DOHH2 (cell line): Measurements from ENCODE around the gene TLCD2.

Experiments used
- EZH2phosphoT487 ChIP-seq: fragments of 200-600 bp; sonication (generic); IDR thresholded peaks from 2 replicates; pipeline ENCODE4 v1.6.1; 2017; ENCODE audit warnings: borderline replicate concordance, mild to moderate bottlenecking, antibody characterized with exemption, low read length, moderate library complexity, mixed read lengths
- TF ChIP-seq, protein P1 (sequence below): fragments of 200-600 bp; sonication (generic); IDR thresholded peaks from one replicate; pipeline ENCODE4 v1.5.1; 2014; ENCODE audit warnings: antibody characterized with exemption, mild to moderate bottlenecking, low read depth, low read length; ENCODE audit not compliant: poor library complexity, severe bottlenecking

- TF ChIP-seq, protein P1, sequence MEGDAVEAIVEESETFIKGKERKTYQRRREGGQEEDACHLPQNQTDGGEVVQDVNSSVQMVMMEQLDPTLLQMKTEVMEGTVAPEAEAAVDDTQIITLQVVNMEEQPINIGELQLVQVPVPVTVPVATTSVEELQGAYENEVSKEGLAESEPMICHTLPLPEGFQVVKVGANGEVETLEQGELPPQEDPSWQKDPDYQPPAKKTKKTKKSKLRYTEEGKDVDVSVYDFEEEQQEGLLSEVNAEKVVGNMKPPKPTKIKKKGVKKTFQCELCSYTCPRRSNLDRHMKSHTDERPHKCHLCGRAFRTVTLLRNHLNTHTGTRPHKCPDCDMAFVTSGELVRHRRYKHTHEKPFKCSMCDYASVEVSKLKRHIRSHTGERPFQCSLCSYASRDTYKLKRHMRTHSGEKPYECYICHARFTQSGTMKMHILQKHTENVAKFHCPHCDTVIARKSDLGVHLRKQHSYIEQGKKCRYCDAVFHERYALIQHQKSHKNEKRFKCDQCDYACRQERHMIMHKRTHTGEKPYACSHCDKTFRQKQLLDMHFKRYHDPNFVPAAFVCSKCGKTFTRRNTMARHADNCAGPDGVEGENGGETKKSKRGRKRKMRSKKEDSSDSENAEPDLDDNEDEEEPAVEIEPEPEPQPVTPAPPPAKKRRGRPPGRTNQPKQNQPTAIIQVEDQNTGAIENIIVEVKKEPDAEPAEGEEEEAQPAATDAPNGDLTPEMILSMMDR, result no peak
- no peak for TF ChIP-seq EZH2phosphoT487
Observed at GRCh38 chr17:1705004-1705403, 5.2 kb downstream of the TLCD2 start.
